Astrocyte (in vitro differentiated cells and primary cell): ENCODE measurements around the gene ZNF862. TPM values are rescaled to one million over a fixed set of nuclear protein-coding genes. Genes with fewer than 3 reads are reported as not detected.

Experiments
- DNase-seq: peaks from one replicate; pipeline ENCODE4 v3.0.0-alpha.2; 2010; ENCODE audit warnings: low read depth
- FAIRE-seq: peaks from 2 replicates; lab custom pipeline; 2011; peaks lifted over from hg19 to GRCh38; lab: Jason Lieb, UNC
- H2AFZ ChIP-seq: 2 replicates; pipeline ENCODE4 v1.6.0; 2012; ENCODE audit warnings: low read depth, low read length, inconsistent platforms
- H3K27ac ChIP-seq: 2 replicates; pipeline ENCODE4 v1.5.1; 2011; ENCODE audit warnings: low read depth, low read length, inconsistent platforms
- H3K27me3 ChIP-seq: 2 replicates; pipeline ENCODE4 v1.6.0; 2011; ENCODE audit warnings: low read length, inconsistent platforms; ENCODE audit not compliant: insufficient read depth
- H3K36me3 ChIP-seq: 2 replicates; pipeline ENCODE4 v1.5.1; 2011; ENCODE audit warnings: low read length, inconsistent platforms; ENCODE audit not compliant: insufficient read depth
- H3K4me1 ChIP-seq: 2 replicates; pipeline ENCODE4 v1.5.1; 2011; ENCODE audit warnings: low read length, inconsistent platforms; ENCODE audit not compliant: insufficient read depth
- H3K4me2 ChIP-seq: 2 replicates; pipeline ENCODE4 v1.6.0; 2012; ENCODE audit warnings: low read length, inconsistent platforms
- H3K4me3 ChIP-seq: 2 replicates; pipeline ENCODE4 v1.5.1; 2011; ENCODE audit warnings: low read depth, mild to moderate bottlenecking, low read length, inconsistent platforms; ENCODE audit not compliant: insufficient read depth
- H3K79me2 ChIP-seq: 2 replicates; pipeline ENCODE4 v1.6.0; 2012; ENCODE audit warnings: mild to moderate bottlenecking, low read length, inconsistent platforms; ENCODE audit not compliant: insufficient read depth
- H3K9ac ChIP-seq: 2 replicates; pipeline ENCODE4 v1.6.0; 2012; ENCODE audit warnings: mild to moderate bottlenecking, low read length, inconsistent platforms
- H3K9me3 ChIP-seq: 2 replicates; pipeline ENCODE4 v1.5.1; 2012; ENCODE audit warnings: low read depth, mild to moderate bottlenecking, low read length, inconsistent platforms; ENCODE audit not compliant: insufficient read depth
- H4K20me1 ChIP-seq: 2 replicates; pipeline ENCODE4 v1.6.0; 2012; ENCODE audit warnings: low read length, inconsistent platforms; ENCODE audit not compliant: insufficient read depth
- H3K27ac Mint-ChIP-seq: one replicate; pipeline ENCODE4 v1.8.0; 2021; ENCODE audit warnings: mild to moderate bottlenecking, mixed read lengths; ENCODE audit not compliant: unreplicated experiment
- H3K27me3 Mint-ChIP-seq: one replicate; pipeline ENCODE4 v1.8.0; 2021; ENCODE audit warnings: low read depth, mixed read lengths; ENCODE audit not compliant: unreplicated experiment
- H3K36me3 Mint-ChIP-seq: one replicate; pipeline ENCODE4 v1.8.0; 2021; ENCODE audit warnings: low read depth, mixed read lengths; ENCODE audit not compliant: unreplicated experiment
- H3K4me1 Mint-ChIP-seq: one replicate; pipeline ENCODE4 v1.8.0; 2021; ENCODE audit warnings: low read depth, mixed read lengths; ENCODE audit not compliant: unreplicated experiment
- H3K4me3 Mint-ChIP-seq: one replicate; pipeline ENCODE4 v1.8.0; 2021; ENCODE audit warnings: mild to moderate bottlenecking, moderate library complexity, mixed read lengths; ENCODE audit not compliant: unreplicated experiment
- H3K9me3 Mint-ChIP-seq: one replicate; pipeline ENCODE4 v1.8.0; 2021; ENCODE audit warnings: mild to moderate bottlenecking, mixed read lengths; ENCODE audit not compliant: unreplicated experiment
- CTCF ChIP-seq: IDR thresholded peaks from 2 replicates; pipeline ENCODE4 v1.5.1; 2011; ENCODE audit warnings: low read depth, mild to moderate bottlenecking, inconsistent platforms, low read length, moderate library complexity; ENCODE audit not compliant: insufficient read depth
- EZH2 ChIP-seq: IDR thresholded peaks from 2 replicates; pipeline ENCODE4 v1.6.1; 2012; ENCODE audit warnings: mild to moderate bottlenecking, low read length, inconsistent platforms; ENCODE audit not compliant: insufficient read depth
- total RNA-seq: library from RNA; stranded (reverse); gene quantifications from 2 replicates; pipeline ENCODE4 v1.2.1, GENCODE V29; 2021

ZNF862 gene
- total RNA-seq, 1 donor from 2014 or later: 13.2 TPM

GRCh38 chr7:149880638-149881311, 42.6 kb downstream of the ZNF862 start:
- no peak overlapping the region for H3K4me3 Mint-ChIP-seq

GRCh38 chr7:149881328-149882247, 43.4 kb downstream of the ZNF862 start:
- Histone ChIP-seq H2AFZ (no peak overlapping the region), H3K79me2 (no peaks in the 10 kb centered on the region), H3K27me3 (no peaks in the 10 kb centered on the region), H3K36me3 (no peaks in the 10 kb centered on the region), H3K9ac (no peak overlapping the region), H3K4me1 (peaks cover 3% of the 10 kb centered on the region), H3K27ac (no peak overlapping the region), H4K20me1 (no peaks in the 10 kb centered on the region), H3K4me2 (no peak overlapping the region), H3K4me3 (no peak overlapping the region), H3K9me3 (no peaks in the 10 kb centered on the region)
- H3K4me1 Mint-ChIP-seq: peaks cover 6% of the 10 kb centered on the region
- no peak overlapping the region for H3K4me3 Mint-ChIP-seq
- FAIRE-seq (no peak), DNase-seq (no peak)
- H3K27ac Mint-ChIP-seq: no peak overlapping the region
- H3K36me3 Mint-ChIP-seq: no peaks in the 10 kb centered on the region
- no peaks in the 10 kb centered on the region for H3K9me3 Mint-ChIP-seq
- H3K27me3 Mint-ChIP-seq: peaks cover 7% of the 10 kb centered on the region
- TF ChIP-seq EZH2: no peak
- TF ChIP-seq CTCF: no peak

More at GRCh38 chr7:149880638-149881311, 42.6 kb downstream of the ZNF862 start:
- Histone ChIP-seq H3K4me2 (no peak overlapping the region), H3K79me2 (no peaks in the 10 kb centered on the region), H4K20me1 (no peaks in the 10 kb centered on the region), H3K9ac (no peak overlapping the region), H2AFZ (no peak overlapping the region), H3K4me3 (no peak overlapping the region), H3K4me1 (peaks cover 3% of the 10 kb centered on the region), H3K9me3 (no peaks in the 10 kb centered on the region), H3K27me3 (no peaks in the 10 kb centered on the region), H3K27ac (no peak overlapping the region), H3K36me3 (no peaks in the 10 kb centered on the region)
- TF ChIP-seq CTCF (no peak), EZH2 (no peak)
- peaks cover 6% of the 10 kb centered on the region for H3K4me1 Mint-ChIP-seq
- H3K27me3 Mint-ChIP-seq: peaks cover 7% of the 10 kb centered on the region
- FAIRE-seq: no peak
- H3K27ac Mint-ChIP-seq: no peak overlapping the region
- H3K36me3 Mint-ChIP-seq: no peaks in the 10 kb centered on the region
- DNase-seq: no peak
- no peaks in the 10 kb centered on the region for H3K9me3 Mint-ChIP-seq
